H1 (cell line): ENCODE results near the gene DHRS13. TPM values are rescaled to one million over a fixed set of nuclear protein-coding genes. Genes with fewer than 3 reads are reported as not detected.

Source experiments
- CTCF ChIA-PET: fragments of 300-600 bp; sonication (Branson Sonifier 250); formaldehyde crosslinking; loops from one replicate; lab custom pipeline; 2021; ENCODE audit not compliant: partially characterized antibody; lab: Charles Lee
- POLR2A ChIA-PET: fragments of 300-600 bp; sonication (Branson Sonifier 250); formaldehyde crosslinking; loops from one replicate; lab custom pipeline; 2021; ENCODE audit warnings: inconsistent platforms; ENCODE audit not compliant: partially characterized antibody; lab: Charles Lee
- DNase-seq, 2 experiments: peaks; one replicate each; pipeline versions ENCODE4 v3.0.0 to v3.0.0-alpha.2; 2010 to 2022; ENCODE audit warnings: low spot score in 2 of 2, low read depth in 1 of 2, mixed read lengths in 1 of 2
- FAIRE-seq: peaks from 2 replicates; lab custom pipeline; 2011; peaks lifted over from hg19 to GRCh38; lab: Jason Lieb, UNC
- H2AFZ ChIP-seq: 2 replicates; pipeline ENCODE4 v1.8.1; 2012; ENCODE audit warnings: low read length, inconsistent platforms
- H2AK5ac ChIP-seq: 2 replicates; pipeline ENCODE4 v1.6.1; 2013; ENCODE audit warnings: low read depth, low read length
- H2BK120ac ChIP-seq: replicated peaks from 2 replicates; pipeline ENCODE3; 2013; ENCODE audit warnings: low read depth, low read length, inconsistent platforms
- H2BK12ac ChIP-seq: 2 replicates; pipeline ENCODE4 v1.6.1; 2013; ENCODE audit warnings: low read depth, low read length
- H2BK15ac ChIP-seq: 2 replicates; pipeline ENCODE4 v1.6.1; 2013; ENCODE audit warnings: low read length
- H2BK20ac ChIP-seq: 2 replicates; pipeline ENCODE4 v1.6.1; 2013; ENCODE audit warnings: low read length
- H2BK5ac ChIP-seq: 2 replicates; pipeline ENCODE4 v1.6.1; 2013; ENCODE audit warnings: low read depth, low read length
- H3K14ac ChIP-seq: 2 replicates; pipeline ENCODE4 v1.6.1; 2013; ENCODE audit warnings: inconsistent platforms; ENCODE audit not compliant: insufficient read length
- H3K18ac ChIP-seq: 2 replicates; pipeline ENCODE4 v1.6.1; 2013; ENCODE audit warnings: low read length; ENCODE audit errors: extremely low read depth
- H3K23ac ChIP-seq: 2 replicates; pipeline ENCODE4 v1.6.1; 2013; ENCODE audit warnings: inconsistent platforms; ENCODE audit not compliant: insufficient read length
- H3K23me2 ChIP-seq: 2 replicates; pipeline ENCODE4 v1.6.1; 2013; ENCODE audit warnings: low read depth, low read length
- H3K27ac ChIP-seq: 2 replicates; pipeline ENCODE4 v1.6.1; 2011; ENCODE audit warnings: low read depth, low read length, inconsistent platforms
- H3K27me3 ChIP-seq, 4 experiments: replicated peaks in 1 of 4; 1 replicate in 1 of 4; 2 replicates in 3 of 4; pipeline versions ENCODE4 v1.6.1 to v1.8.1; 2011 to 2013; ENCODE audit warnings: low read length in 3 of 4, mild to moderate bottlenecking in 3 of 4, inconsistent platforms in 2 of 4, mixed read lengths in 2 of 4, moderate library complexity in 1 of 4; ENCODE audit not compliant: control insufficient read depth in 3 of 4, insufficient read depth in 3 of 4; ENCODE audit errors: extremely low read depth in 1 of 4
- H3K36me3 ChIP-seq, 4 experiments: 2 replicates each; pipeline versions ENCODE4 v1.6.1 to v1.8.1; 2011 to 2013; ENCODE audit warnings: mild to moderate bottlenecking in 4 of 4, low read length in 3 of 4, moderate library complexity in 2 of 4, control low read depth in 1 of 4, inconsistent platforms in 1 of 4; ENCODE audit not compliant: insufficient read depth in 4 of 4, control insufficient read depth in 2 of 4
- H3K4ac ChIP-seq: replicated peaks from 2 replicates; pipeline ENCODE3; 2013; ENCODE audit warnings: low read length, low read depth, mixed read lengths, inconsistent platforms; ENCODE audit not compliant: insufficient read length
- H3K4me1 ChIP-seq, 4 experiments: replicated peaks in 1 of 4; 1 replicate in 1 of 4; 2 replicates in 3 of 4; pipeline versions ENCODE4 v1.6.1 to v1.8.1; 2011 to 2013; ENCODE audit warnings: low read length in 3 of 4, inconsistent platforms in 2 of 4, mixed read lengths in 1 of 4; ENCODE audit not compliant: insufficient read depth in 4 of 4, control insufficient read depth in 3 of 4
- H3K4me2 ChIP-seq, 2 experiments: 2 replicates each; pipeline versions ENCODE4 v1.6.1 to v1.8.1; 2011 to 2013; ENCODE audit warnings: low read depth in 2 of 2, low read length in 2 of 2, control low read depth in 1 of 2, inconsistent platforms in 1 of 2, mild to moderate bottlenecking in 1 of 2; ENCODE audit not compliant: insufficient read depth in 1 of 2
- H3K4me3 ChIP-seq, 4 experiments: fragments of 200-600, 300-600 bp in 1 of 4; sonication (generic), shearing (Covaris generic), sonication (Bioruptor Twin) in 1 of 4; 2 replicates each; pipeline versions ENCODE4 v1.5.1 to v1.8.1; 2011 to 2016; ENCODE audit warnings: low read length in 4 of 4, low read depth in 3 of 4, control low read depth in 2 of 4, inconsistent platforms in 2 of 4, mild to moderate bottlenecking in 2 of 4, mixed read lengths in 1 of 4, moderate library complexity in 1 of 4; ENCODE audit not compliant: insufficient read depth in 2 of 4; ENCODE audit errors: extremely low read depth in 1 of 4
- H3K56ac ChIP-seq: replicated peaks from 2 replicates; pipeline ENCODE3; 2013; ENCODE audit warnings: low read depth, mild to moderate bottlenecking, mixed read lengths, low read length, inconsistent platforms; ENCODE audit not compliant: insufficient read length
- H3K79me1 ChIP-seq: 2 replicates; pipeline ENCODE4 v1.6.1; 2013; ENCODE audit warnings: low read depth, low read length, control low read depth
- H3K79me2 ChIP-seq, 2 experiments: 2 replicates each; pipeline versions ENCODE4 v1.6.1 to v1.8.1; 2012 to 2013; ENCODE audit warnings: low read length in 2 of 2, mild to moderate bottlenecking in 2 of 2, inconsistent platforms in 1 of 2; ENCODE audit not compliant: insufficient read depth in 2 of 2, control insufficient read depth in 1 of 2
- H3K9ac ChIP-seq, 4 experiments: replicated peaks in 1 of 4; 1 replicate in 1 of 4; 2 replicates in 3 of 4; pipeline versions ENCODE4 v1.6.1 to v1.8.1; 2011 to 2013; ENCODE audit warnings: low read depth in 3 of 4, low read length in 3 of 4, control low read depth in 2 of 4, mild to moderate bottlenecking in 2 of 4, moderate library complexity in 2 of 4, inconsistent platforms in 1 of 4; ENCODE audit errors: extremely low read depth in 1 of 4
- H3K9me3 ChIP-seq, 2 experiments: 2 replicates each; pipeline versions ENCODE4 v1.6.1 to v1.8.1; 2012 to 2013; ENCODE audit warnings: mild to moderate bottlenecking in 2 of 2, moderate library complexity in 2 of 2, control low read depth in 1 of 2, inconsistent platforms in 1 of 2, low read depth in 1 of 2, low read length in 1 of 2, mixed read lengths in 1 of 2; ENCODE audit not compliant: insufficient read depth in 2 of 2
- H4K20me1 ChIP-seq, 2 experiments: replicated peaks in 1 of 2; 2 replicates each; pipeline versions ENCODE3 to v1.8.1; 2011 to 2013; ENCODE audit warnings: inconsistent platforms in 2 of 2, low read length in 2 of 2, mild to moderate bottlenecking in 1 of 2; ENCODE audit not compliant: insufficient read depth in 2 of 2, control insufficient read depth in 1 of 2
- H4K5ac ChIP-seq: 2 replicates; pipeline ENCODE4 v1.6.1; 2013; ENCODE audit warnings: low read length, low read depth, mixed read lengths, inconsistent platforms; ENCODE audit not compliant: insufficient read length
- H4K8ac ChIP-seq: 2 replicates; pipeline ENCODE4 v1.8.0; 2013; ENCODE audit warnings: mild to moderate bottlenecking, moderate library complexity, low read length, inconsistent platforms; ENCODE audit not compliant: insufficient read depth; ENCODE audit errors: extremely low read depth
- H4K91ac ChIP-seq: replicated peaks from 2 replicates; pipeline ENCODE3; 2013; ENCODE audit warnings: low read length, mixed read lengths, inconsistent platforms; ENCODE audit not compliant: insufficient read length
- BRCA1 ChIP-seq: IDR thresholded peaks from 2 replicates; pipeline ENCODE4 v1.6.1; 2012; ENCODE audit warnings: low read depth, low read length, improper control_type of control experiment
- CHD1 ChIP-seq: IDR thresholded peaks from 2 replicates; pipeline ENCODE4 v1.6.1; 2012; ENCODE audit warnings: low read depth, low read length, improper control_type of control experiment
- CHD2 ChIP-seq: IDR thresholded peaks from 2 replicates; pipeline ENCODE4 v1.6.1; 2012; ENCODE audit warnings: low read length, improper control_type of control experiment
- EP300 ChIP-seq, 2 experiments: IDR thresholded peaks; 1 replicate in 1 of 2; 2 replicates in 1 of 2; pipeline ENCODE4 v1.6.1; 2011 to 2012; ENCODE audit warnings: low read depth in 2 of 2, low read length in 2 of 2, mild to moderate bottlenecking in 2 of 2, borderline replicate concordance in 1 of 2, inconsistent platforms in 1 of 2, moderate library complexity in 1 of 2
- KDM1A ChIP-seq: fragments of 200-600, 300-600 bp; sonication (generic); IDR thresholded peaks from 2 replicates; pipeline ENCODE4 v1.7.1; 2016; ENCODE audit warnings: mild to moderate bottlenecking, low read length, borderline replicate concordance
- POLR2A ChIP-seq, 2 experiments: IDR thresholded peaks; 1 replicate in 1 of 2; 2 replicates in 1 of 2; pipeline ENCODE4 v1.6.1; 2011; ENCODE audit warnings: low read depth in 2 of 2, low read length in 2 of 2, mild to moderate bottlenecking in 2 of 2; ENCODE audit errors: control extremely low read depth in 1 of 2
- RBBP5 ChIP-seq: IDR thresholded peaks from 2 replicates; pipeline ENCODE4 v1.7.1; 2012; ENCODE audit warnings: low read depth, mild to moderate bottlenecking, inconsistent platforms, low read length, moderate library complexity, borderline replicate concordance
- RFX5 ChIP-seq: IDR thresholded peaks from 2 replicates; pipeline ENCODE4 v1.6.1; 2011; ENCODE audit warnings: low read depth, low read length, improper control_type of control experiment, borderline replicate concordance
- YY1 ChIP-seq: IDR thresholded peaks from 2 replicates; pipeline ENCODE4 v1.6.1; 2011; ENCODE audit warnings: low read depth, mild to moderate bottlenecking, low read length
- polyA plus RNA-seq, 7 experiments: library from polyadenylated mRNA; depleted of rRNA in 3 of 7; stranded (reverse) in 5 of 7; unstranded in 2 of 7; fragments of >200 nt in 5 of 7; fragments of 200-250 nt in 2 of 7; gene quantifications; 1 replicate in 5 of 7; 2 replicates in 1 of 7; 4 replicates in 1 of 7; pipeline versions ENCODE4 v1.2.1 to v1.2.3, GENCODE V29; 2011 to 2013; ENCODE audit warnings: missing spikeins in 2 of 7, mixed read lengths in 2 of 7
- total RNA-seq: library from RNA; stranded (reverse); fragmentation: NEBNext Ultra II Directional; extraction: Animal tissue kit (Norgen Biotek cat#: 25700); gene quantifications from 2 replicates; pipeline ENCODE4 v1.2.1, GENCODE V29; 2021
- TF ChIP-seq, protein P1 (sequence below), 3 experiments: IDR thresholded peaks; 1 replicate in 2 of 3; 2 replicates in 1 of 3; pipeline versions ENCODE4 v1.5.1 to v1.6.1; 2011; ENCODE audit warnings: low read length in 3 of 3, mild to moderate bottlenecking in 3 of 3, inconsistent platforms in 2 of 3, low read depth in 1 of 3, moderate library complexity in 1 of 3; ENCODE audit not compliant: insufficient read depth in 1 of 3; ENCODE audit errors: control extremely low read depth in 1 of 3

The DHRS13 gene
- total and polyA plus RNA-seq, 2 of the 8 experiments (the other 6 are each of a cell fraction or from before 2014, with no cell fraction given), result 23.7 to 30.0 TPM

DNA sequence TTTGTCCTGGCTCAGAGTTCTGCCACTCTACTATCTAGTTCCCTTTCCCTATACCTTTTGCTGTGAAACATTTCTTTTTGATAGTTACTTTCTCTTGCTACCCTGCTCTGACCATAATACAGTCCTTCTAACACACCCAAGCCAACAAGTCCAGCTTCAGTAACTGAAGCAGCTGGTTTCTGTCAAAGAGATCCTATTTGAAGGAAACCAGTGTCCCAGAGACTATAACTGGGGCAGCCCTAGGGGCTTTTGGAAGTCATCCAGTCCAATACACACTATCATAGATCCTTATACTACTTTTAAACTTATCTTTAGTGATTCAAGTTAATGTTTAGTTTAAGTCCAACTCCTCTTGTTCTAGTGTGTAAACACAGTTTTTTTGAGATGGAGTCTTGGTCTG lies 17.3 kb upstream of the DHRS13 start:
- Histone ChIP-seq H3K9me3 (no peaks in the 10 kb centered on the region), H4K20me1 (peaks cover 4 to 14% of the 10 kb centered on the region in 2 experiments), H3K23me2 (no peaks in the 10 kb centered on the region), H3K36me3 (peaks cover 28 to 86% (median 77%) of the 10 kb centered on the region in 4 experiments), H3K23ac (no peak overlapping the region), H3K27me3 (no peaks in the 10 kb centered on the region), H3K79me1 (peaks cover 6% of the 10 kb centered on the region), H2BK120ac (no peak overlapping the region), H3K27ac (no peak overlapping the region), H2AK5ac (no peak overlapping the region), H3K9ac (no peak overlapping the region), H3K4me2 (no peak overlapping the region), H2BK5ac (no peak overlapping the region), H2BK12ac (no peak overlapping the region), H3K4me1 (no peaks in the 10 kb centered on the region), H2AFZ (no peak overlapping the region), H3K56ac (no peak overlapping the region), H3K14ac (no peak overlapping the region), H4K91ac (no peak overlapping the region), H4K5ac (no peak overlapping the region), H4K8ac (no peak overlapping the region), H3K18ac (no peak overlapping the region), H2BK20ac (no peak overlapping the region), H3K4me3 (no peak overlapping the region), H3K4ac (no peak overlapping the region), H2BK15ac (no peak overlapping the region), H3K79me2 (0 out of 4 replicates have a peak, but pooled peaks cover 0 to 6% of the 10 kb centered on the region in 2 experiments)
- ChIA-PET CTCF (interaction anchor here (0.6 to 16.4 kb wide), 5 partner anchors 10 to 794 kb away, joined by 3 to 123 read pairs (median 3); no protein-coding TSS in a partner anchor), POLR2A (interaction anchor here (0.6 to 1.5 kb wide), 2 partner anchors 20 to 196 kb away, joined by 3 to 4 read pairs; no protein-coding TSS in a partner anchor)
- DNase-seq (no peak), FAIRE-seq (no peak)
- TF ChIP-seq RFX5 (no peak), CHD2 (no peak), CHD1 (no peak), EP300 (IDR thresholded peaks at IDR 0.05; ENCODE audit: borderline replicate concordance in 1 of 2, low read depth in 2 of 2, low read length in 2 of 2) (no peak), KDM1A (no peak), RBBP5 (no peak), POLR2A (IDR thresholded peaks at IDR 0.05; ENCODE audit: control extremely low read depth in 1 of 2, low read depth in 2 of 2, low read length in 2 of 2) (no peak), BRCA1 (no peak), YY1 (no peak)
- TF ChIP-seq, protein P1, sequence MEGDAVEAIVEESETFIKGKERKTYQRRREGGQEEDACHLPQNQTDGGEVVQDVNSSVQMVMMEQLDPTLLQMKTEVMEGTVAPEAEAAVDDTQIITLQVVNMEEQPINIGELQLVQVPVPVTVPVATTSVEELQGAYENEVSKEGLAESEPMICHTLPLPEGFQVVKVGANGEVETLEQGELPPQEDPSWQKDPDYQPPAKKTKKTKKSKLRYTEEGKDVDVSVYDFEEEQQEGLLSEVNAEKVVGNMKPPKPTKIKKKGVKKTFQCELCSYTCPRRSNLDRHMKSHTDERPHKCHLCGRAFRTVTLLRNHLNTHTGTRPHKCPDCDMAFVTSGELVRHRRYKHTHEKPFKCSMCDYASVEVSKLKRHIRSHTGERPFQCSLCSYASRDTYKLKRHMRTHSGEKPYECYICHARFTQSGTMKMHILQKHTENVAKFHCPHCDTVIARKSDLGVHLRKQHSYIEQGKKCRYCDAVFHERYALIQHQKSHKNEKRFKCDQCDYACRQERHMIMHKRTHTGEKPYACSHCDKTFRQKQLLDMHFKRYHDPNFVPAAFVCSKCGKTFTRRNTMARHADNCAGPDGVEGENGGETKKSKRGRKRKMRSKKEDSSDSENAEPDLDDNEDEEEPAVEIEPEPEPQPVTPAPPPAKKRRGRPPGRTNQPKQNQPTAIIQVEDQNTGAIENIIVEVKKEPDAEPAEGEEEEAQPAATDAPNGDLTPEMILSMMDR (IDR thresholded peaks at IDR 0.05; ENCODE audit: control extremely low read depth in 1 of 3, insufficient read depth in 1 of 3, low read depth in 1 of 3, low read length in 3 of 3), result no peak
